GM19099 (cell line): ENCODE data around the gene ZNF766.
A peak's percentile ranks its signal among the peaks of the same experiment; 100 is the strongest.

Experiments used
- POLR2A ChIP-seq: IDR thresholded peaks from 3 replicates; pipeline ENCODE4 v1.6.1; 2011; ENCODE audit warnings: low read depth; ENCODE audit not compliant: insufficient read length; ENCODE audit errors: extremely low read depth

Gene ZNF766

GRCh38 chr19:52258426-52258825 is 11.0 kb upstream of the ZNF766 start:
- TF ChIP-seq POLR2A: no peak

- no peak for TF ChIP-seq POLR2A
These were observed 989 bp downstream of the ZNF766 start for GRCh38 chr19:52270266-52270885.

GRCh38 chr19:52273301-52273700 is 3.9 kb downstream of the ZNF766 start:
- TF ChIP-seq POLR2A: no peak

- no peak for TF ChIP-seq POLR2A
These were observed 4.8 kb downstream of the ZNF766 start for GRCh38 chr19:52274191-52274590.

- no peak for TF ChIP-seq POLR2A
These were observed 6.6 kb downstream of the ZNF766 start for GRCh38 chr19:52275988-52276387.

- no peak for TF ChIP-seq POLR2A
These were observed 8.1 kb downstream of the ZNF766 start for GRCh38 chr19:52277471-52277870.

- no peak for TF ChIP-seq POLR2A
These were observed 16.9 kb downstream of the ZNF766 start for GRCh38 chr19:52286256-52286655.

GRCh38 chr19:52291781-52292180 is 22.4 kb downstream of the ZNF766 start:
- TF ChIP-seq POLR2A: no peak

- no peak for TF ChIP-seq POLR2A
These were observed 27.0 kb downstream of the ZNF766 start for GRCh38 chr19:52296400-52296772.

GRCh38 chr19:52296773-52297600 is 27.6 kb downstream of the ZNF766 start, which contains the start of gene ZNF480:
Gene ZNF480 (plus strand): TSS chr19:52297169. CDS start chr19:52300413, 3,244 bp downstream.
- peak; percentile 72 for TF ChIP-seq POLR2A

- no peak for TF ChIP-seq POLR2A
These were observed 28.4 kb downstream of the ZNF766 start for GRCh38 chr19:52297601-52298364.

- TF ChIP-seq POLR2A: no peak
These were observed 37.9 kb downstream of the ZNF766 start for GRCh38 chr19:52307275-52307674.

- TF ChIP-seq POLR2A: no peak
These were observed 53.0 kb downstream of the ZNF766 start for GRCh38 chr19:52322429-52322828.

- no peak for TF ChIP-seq POLR2A
These were observed 62.4 kb downstream of the ZNF766 start for GRCh38 chr19:52331757-52332156.

GRCh38 chr19:52335768-52336116 is 66.4 kb downstream of the ZNF766 start:
- no peak for TF ChIP-seq POLR2A

- TF ChIP-seq POLR2A: peak; percentile 52
These were observed 66.9 kb downstream of the ZNF766 start, which contains the start of gene ZNF610 for GRCh38 chr19:52336117-52336790. Gene ZNF610 (plus strand): TSS chr19:52336243. CDS start chr19:52349173, 12,930 bp downstream.
